A549 (cell line): ENCODE results near the gene SHISA4. TPM values are rescaled to one million over a fixed set of nuclear protein-coding genes. Genes with fewer than 3 reads are reported as not detected.

Experiments
- ATAC-seq, 2 experiments: fragments of 200-7000 bp in 1 of 2; fragments of >200 bp in 1 of 2; cut with Nextera tagmentation in 1 of 2; cut with Tn5 transposase in 1 of 2; 3 replicates each; pipeline versions ENCODE4 v1.8.0 to v1.9.1; 2018 to 2020; ENCODE audit warnings: mild to moderate bottlenecking in 1 of 2, moderate library complexity in 1 of 2
- CTCF ChIA-PET: fragments of 300-600 bp; sonication (Branson Sonifier 250); formaldehyde crosslinking; extraction: SDS; loops from one replicate; lab custom pipeline; 2021; ENCODE audit warnings: antibody characterized with exemption, inconsistent platforms; lab: Yijun Ruan, JAX
- POLR2A ChIA-PET: fragments of 350-600 bp; formaldehyde crosslinking; extraction: SDS; loops from one replicate; lab custom pipeline; 2021; ENCODE audit warnings: antibody characterized with exemption, inconsistent platforms; lab: Yijun Ruan, JAX
- DNase-seq, 2 experiments: peaks; one replicate each; pipeline versions ENCODE4 v3.0.0 to v3.0.0-alpha.2; 2011 to 2016; ENCODE audit warnings: low read depth in 1 of 2, low spot score in 1 of 2
- FAIRE-seq: peaks from 2 replicates; lab custom pipeline; 2011; peaks lifted over from hg19 to GRCh38; lab: Jason Lieb, UNC
- H3K27ac ChIP-seq, 2 experiments: fragments of >200 bp; sonication (Bioruptor Twin); formaldehyde crosslinking; 3 replicates each; pipeline ENCODE4 v1.5.1; 2016 to 2017
- H3K4me1 ChIP-seq: fragments of >200 bp; sonication (Bioruptor Twin); formaldehyde crosslinking; 3 replicates; pipeline ENCODE4 v1.6.1; 2016
- H3K4me2 ChIP-seq: fragments of >200 bp; sonication (Bioruptor Twin); formaldehyde crosslinking; 3 replicates; pipeline ENCODE4 v1.6.1; 2016
- H3K4me3 ChIP-seq: fragments of >200 bp; sonication (Bioruptor Twin); formaldehyde crosslinking; 3 replicates; pipeline ENCODE4 v1.5.1; 2016
- H3K9me3 ChIP-seq: fragments of >200 bp; sonication (Bioruptor Twin); formaldehyde crosslinking; 3 replicates; pipeline ENCODE4 v1.6.1; 2016
- CEBPB ChIP-seq, 2 experiments: fragments of >200 bp in 1 of 2; sonication (Bioruptor Twin) in 1 of 2; formaldehyde crosslinking in 1 of 2; IDR thresholded peaks; 2 replicates each; pipeline ENCODE4 v1.6.1; 2012 to 2016
- CTCF ChIP-seq: fragments of >200 bp; sonication (Bioruptor Twin); formaldehyde crosslinking; IDR thresholded peaks from 3 replicates; pipeline ENCODE4 v1.5.1; 2016
- EHF ChIP-seq: fragments of 250-450 bp; sonication (Bioruptor Pico); IDR thresholded peaks from 2 replicates; pipeline ENCODE4 v1.5.0; 2020; ENCODE audit warnings: mild to moderate bottlenecking
- EHMT2 ChIP-seq: fragments of 200-600 bp; sonication (generic); IDR thresholded peaks from 2 replicates; pipeline ENCODE4 v1.6.1; 2016; ENCODE audit warnings: antibody characterized with exemption, low read depth, mild to moderate bottlenecking, moderate library complexity
- FOSL2 ChIP-seq, 2 experiments: fragments of 450-650 bp in 1 of 2; fragments of >200 bp in 1 of 2; sonication (Bioruptor Twin) in 1 of 2; formaldehyde crosslinking; IDR thresholded peaks; 2 replicates each; pipeline versions ENCODE4 v1.5.0 to v1.6.1; 2016 to 2020; ENCODE audit warnings: mild to moderate bottlenecking in 1 of 2, moderate library complexity in 1 of 2
- HOXB5 ChIP-seq: fragments of 250-450 bp; sonication (Bioruptor Pico); IDR thresholded peaks from 2 replicates; pipeline ENCODE4 v1.5.0; 2020; ENCODE audit warnings: mild to moderate bottlenecking, moderate library complexity
- JUNB ChIP-seq: fragments of >200 bp; sonication (Bioruptor Twin); formaldehyde crosslinking; IDR thresholded peaks from 2 replicates; pipeline ENCODE4 v1.6.1; 2016
- MAX ChIP-seq: IDR thresholded peaks from 2 replicates; pipeline ENCODE4 v1.6.1; 2012
- POLR2AphosphoS2 ChIP-seq: conservative IDR thresholded peaks from 2 replicates; pipeline ENCODE4 v1.6.1; 2012; ENCODE audit warnings: low read length, improper control_type of control experiment, inconsistent platforms
- RAD21 ChIP-seq, 2 experiments: fragments of >200 bp in 1 of 2; sonication (Bioruptor Twin) in 1 of 2; formaldehyde crosslinking in 1 of 2; IDR thresholded peaks in 1 of 2; conservative IDR thresholded peaks in 1 of 2; 2 replicates in 1 of 2; 3 replicates in 1 of 2; pipeline ENCODE4 v1.6.1; 2012 to 2018; ENCODE audit warnings: inconsistent platforms in 1 of 2
- SMC3 ChIP-seq: fragments of >200 bp; sonication (Bioruptor Twin); formaldehyde crosslinking; IDR thresholded peaks from 3 replicates; pipeline ENCODE4 v1.6.1; 2018; ENCODE audit warnings: inconsistent platforms
- SREBF2 ChIP-seq: fragments of 450-650 bp; IDR thresholded peaks from 2 replicates; pipeline ENCODE4 v1.6.1; 2014; ENCODE audit warnings: mild to moderate bottlenecking, moderate library complexity
- USF2 ChIP-seq: fragments of 450-650 bp; IDR thresholded peaks from 2 replicates; pipeline ENCODE4 v1.6.1; 2014; ENCODE audit warnings: antibody characterized with exemption
- WGBS: methylation state at CpG from one replicate; pipeline ENCODE4 v1.1.6; 2017; ENCODE audit errors: missing lambda C conversion rate; 5-methylcytosine and 5-hydroxymethylcytosine counted together
- polyA plus RNA-seq, 4 experiments: library from polyadenylated mRNA; depleted of rRNA in 3 of 4; stranded (reverse); fragments of >200 nt; fragmentation: RNase III in 1 of 4; extraction: RNeasy Plus Mini Kit Qiagen cat#74134 plus additional on column Dnase treatment in 1 of 4; gene quantifications; 2 replicates in 3 of 4; 3 replicates in 1 of 4; pipeline ENCODE4 v1.2.3, GENCODE V29; 2011 to 2017

Gene SHISA4
- polyA plus RNA-seq, 2 of the 4 experiments (the other 2 are of a cell fraction) = 10.0 to 15.0 TPM

- peak; percentile 88 to 94 for DNase-seq
- H3K27ac ChIP-seq = peak overlapping the region; percentile 60 to 73; a peak in 5 of 6 replicates
- 17% methylated on average over 10 of the region's 10 CpGs for WGBS
- peak; percentile 98 for TF ChIP-seq CTCF
- TF ChIP-seq FOSL2 (IDR thresholded peaks at IDR 0.05) = no peak
- peak; percentile 76 for TF ChIP-seq FOSL2 (CRISPR knock-in tag; IDR thresholded peaks at IDR 0.05)
- no peak for TF ChIP-seq HOXB5
- TF ChIP-seq SMC3 = peak; percentile 99
- no peak for TF ChIP-seq JUNB
- TF ChIP-seq CEBPB (IDR thresholded peaks at IDR 0.05) = peak in 1 of 2 experiments; percentile 54; a peak in 2 of 4 replicates
- peak; percentile 99 for TF ChIP-seq RAD21 (conservative IDR thresholded peaks at IDR 0.05 in 1 of 2, IDR thresholded peaks at IDR 0.05 in 1 of 2)
- no peak for TF ChIP-seq USF2
- peak; percentile 33; the same call in 1 of the 2 replicates for TF ChIP-seq MAX
- H3K4me1 ChIP-seq = peaks cover 3% of the 10 kb centered on the region; the same call in 1 of the 3 replicates
- peak overlapping the region; percentile 73 for H3K4me2 ChIP-seq
- no peak overlapping the region for H3K4me3 ChIP-seq
- peak; percentile 97 for FAIRE-seq
- POLR2A ChIA-PET = interaction anchor here (0.6 to 1.5 kb wide), 5 partner anchors 14 to 114 kb away, joined by 3 to 16 read pairs (median 9); partner anchors contain the start of genes ELF3 and TIMM17A
- peak; percentile 91 to 96 for ATAC-seq
- CTCF ChIA-PET = interaction anchor here (0.6 to 17.1 kb wide), 54 partner anchors 16 to 1679 kb away, joined by 3 to 855 read pairs (median 5); partner anchors contain the start of genes ELF3, IPO9, LMOD1 and RNPEP
- no peaks in the 10 kb centered on the region for H3K9me3 ChIP-seq
Measured at GRCh38 chr1:201895913-201896807, 7.5 kb downstream of the SHISA4 start.

- no peak for FAIRE-seq
- POLR2A ChIA-PET = interaction anchor here (1.4 to 1.5 kb wide), 2 partner anchors 58 to 74 kb away, joined by 9 to 16 read pairs; partner anchors contain the start of gene TIMM17A
- TF ChIP-seq CTCF (peak; percentile 32; the same call in 2 of the 3 replicates), EHMT2 (no peak), RAD21 (conservative IDR thresholded peaks at IDR 0.05 in 1 of 2, IDR thresholded peaks at IDR 0.05 in 1 of 2) (peak; percentile 51 to 62), SMC3 (peak; percentile 48), SREBF2 (no peak), EHF (CRISPR knock-in tag) (no peak), POLR2AphosphoS2 (no peak)
- TF ChIP-seq, all 56 proteins: peak for 3
- CTCF ChIA-PET = interaction anchor here (0.8 to 17.1 kb wide), 24 partner anchors 15 to 239 kb away, joined by 3 to 855 read pairs (median 18); partner anchors contain the start of genes ELF3, LMOD1, RNPEP and TIMM17A
- 50% methylated on average over 2 of the region's 2 CpGs for WGBS
- Histone ChIP-seq H3K27ac (peak overlapping the region in 1 of 2 experiments; percentile 73; a peak in 2 of 6 replicates), H3K4me1 (peaks cover 3% of the 10 kb centered on the region; the same call in 1 of the 3 replicates), H3K4me2 (no peak overlapping the region), H3K9me3 (no peaks in the 10 kb centered on the region), H3K4me3 (no peak overlapping the region)
- ATAC-seq (peak in 1 of 2 experiments; percentile 36; a peak in 4 of 6 replicates), DNase-seq (peak in 1 of 2 experiments; percentile 48)
Measured at GRCh38 chr1:201896951-201897391, 8.3 kb downstream of the SHISA4 start.
